Putamen (tissue), 1 donor: Measurements from ENCODE around the gene OR9Q2.
"Not testable (repeated sequence)": the region's sequence is repeated elsewhere in the genome, so short reads cannot be mapped to it uniquely, and the experiment has no call there.

ENCODE experiments used
- DNase-seq: peaks from one replicate; pipeline ENCODE4 v3.0.0-alpha.2; 2016; ENCODE audit warnings: low spot score

OR9Q2 gene, protein sequence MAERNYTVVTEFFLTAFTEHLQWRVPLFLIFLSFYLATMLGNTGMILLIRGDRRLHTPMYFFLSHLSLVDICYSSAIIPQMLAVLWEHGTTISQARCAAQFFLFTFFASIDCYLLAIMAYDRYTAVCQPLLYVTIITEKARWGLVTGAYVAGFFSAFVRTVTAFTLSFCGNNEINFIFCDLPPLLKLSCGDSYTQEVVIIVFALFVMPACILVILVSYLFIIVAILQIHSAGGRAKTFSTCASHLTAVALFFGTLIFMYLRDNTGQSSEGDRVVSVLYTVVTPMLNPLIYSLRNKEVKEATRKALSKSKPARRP

DNA sequence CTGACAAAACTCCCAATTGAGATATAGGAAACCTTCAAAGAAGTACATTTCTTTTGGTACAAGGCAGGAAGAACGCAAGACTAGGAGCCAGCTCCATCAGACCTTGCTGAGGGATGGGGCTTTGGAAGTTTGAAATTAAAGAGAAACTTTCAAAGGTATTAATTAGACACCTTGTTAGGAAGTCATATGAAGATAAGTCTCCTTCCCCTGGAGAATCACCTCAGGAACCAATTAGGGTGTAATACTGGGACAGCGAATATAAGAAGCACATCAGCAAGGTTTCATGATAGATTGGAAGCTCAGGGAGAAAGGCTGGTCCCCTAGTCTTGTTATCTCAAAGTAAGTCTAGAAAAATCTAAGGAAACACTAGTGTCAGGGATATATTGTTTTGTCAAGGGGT is at the start of gene OR9Q2:
TSS of gene OR9Q2 (plus strand) at position 301 of the 400 bp plus-strand sequence. CDS start 1,421 bp downstream, outside the sequence.
- no peak for DNase-seq

DNA sequence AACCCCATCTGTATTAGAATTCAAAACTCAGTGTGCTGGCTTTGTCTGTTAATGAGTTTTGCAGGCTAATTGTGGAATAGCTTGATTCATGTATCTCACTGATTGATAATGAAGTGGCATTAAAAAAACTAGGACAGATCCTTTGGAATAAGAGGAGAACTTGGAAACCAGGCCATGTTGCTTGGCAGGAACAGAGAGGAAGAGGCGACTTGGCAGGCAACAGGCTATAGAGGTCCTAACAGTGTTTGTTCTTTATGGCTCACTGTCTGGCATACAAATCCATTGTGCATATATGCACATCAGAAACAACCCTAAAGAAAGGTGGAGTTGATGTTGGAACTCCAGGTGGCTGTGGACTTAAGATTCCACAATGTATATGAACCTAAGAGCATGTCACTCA is 46.1 kb upstream of the OR9Q2 start:
- DNase-seq: no peak

DNA sequence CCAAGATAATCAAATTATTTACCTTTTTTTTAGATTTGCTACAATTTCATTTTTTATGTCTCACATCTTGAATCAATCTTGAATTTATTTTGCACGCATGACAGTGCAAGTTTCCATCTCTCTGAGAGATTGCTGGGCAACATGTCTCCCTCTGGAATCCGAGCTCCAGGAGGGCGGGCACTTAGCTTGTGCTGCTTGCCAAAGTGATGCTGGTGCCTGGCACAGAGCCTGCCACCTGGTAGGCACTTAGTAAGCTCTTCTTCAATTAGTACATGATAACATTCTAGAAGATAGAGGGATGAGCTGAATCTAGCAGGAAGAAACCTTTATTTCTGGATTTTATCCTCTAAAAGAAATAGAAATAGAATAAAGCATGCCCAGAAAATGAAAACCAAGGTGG is 36.1 kb upstream of the OR9Q2 start:
- DNase-seq: no peak

DNA sequence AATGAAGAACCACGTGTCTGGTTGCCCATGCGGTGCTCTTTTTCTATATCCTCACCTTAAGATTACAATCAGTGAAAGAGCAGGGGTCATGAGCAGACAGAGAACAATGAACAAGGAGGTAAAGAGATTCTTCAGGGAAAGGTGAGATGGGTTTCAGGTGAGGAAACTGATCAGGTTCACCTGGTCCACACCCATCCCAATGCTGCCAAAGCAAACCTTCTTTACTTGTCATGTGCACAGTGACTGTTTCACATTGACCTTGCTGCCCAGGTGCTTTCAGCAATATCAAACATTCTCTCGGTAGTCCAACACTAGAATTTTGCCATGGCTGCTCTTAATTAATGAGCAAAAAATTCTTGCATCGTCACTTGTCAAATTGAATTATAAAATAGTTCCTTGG is 24.5 kb upstream of the OR9Q2 start:
- DNase-seq: no peak

DNA sequence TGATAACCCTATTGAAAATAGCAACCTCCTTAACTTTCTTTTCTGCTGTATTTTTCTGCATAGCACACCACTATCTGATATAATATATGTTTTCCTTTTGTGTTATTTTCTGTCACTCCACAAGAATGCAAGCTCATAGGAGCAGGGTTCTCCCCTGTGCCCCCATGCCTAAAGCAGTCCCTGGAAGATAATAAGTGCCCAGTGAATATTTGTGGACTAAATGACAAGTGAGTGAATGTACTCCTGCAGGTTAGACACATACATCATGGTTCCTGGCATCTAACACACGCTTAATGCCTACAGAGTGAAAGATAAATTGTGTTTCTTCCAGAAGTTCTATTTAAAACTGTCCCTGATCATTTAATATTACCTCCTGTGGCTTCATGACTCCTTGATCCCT is 23.9 kb upstream of the OR9Q2 start:
- DNase-seq: no peak

DNA sequence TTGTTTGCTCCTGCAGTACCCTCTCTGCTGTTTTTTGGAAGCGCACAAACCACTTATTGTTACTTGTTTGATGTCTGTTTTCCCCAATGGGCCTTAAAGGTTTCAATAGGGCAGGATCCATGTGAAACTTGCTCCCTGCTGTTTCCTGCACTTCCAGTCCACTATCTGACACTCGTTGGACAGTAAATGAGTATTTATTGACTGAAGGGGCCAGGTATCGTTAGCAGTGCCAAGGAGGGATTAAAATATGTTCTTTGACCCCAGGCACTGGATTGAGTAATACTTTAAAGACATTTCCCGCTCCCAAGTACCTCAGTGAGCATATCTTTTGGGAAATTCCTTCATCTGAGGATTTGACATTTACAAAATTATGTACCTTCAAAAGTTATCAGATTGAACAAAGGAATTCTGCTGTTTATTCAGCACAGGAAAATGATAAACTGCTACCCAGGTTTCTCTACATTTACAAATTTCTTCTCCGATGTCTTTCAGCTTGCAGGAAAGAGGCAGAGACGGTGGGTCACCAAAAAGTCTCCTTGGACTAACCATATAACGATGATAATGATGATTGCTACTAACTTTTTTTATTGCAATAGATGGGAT is 23.3 kb upstream of the OR9Q2 start:
- no peak for DNase-seq

DNA sequence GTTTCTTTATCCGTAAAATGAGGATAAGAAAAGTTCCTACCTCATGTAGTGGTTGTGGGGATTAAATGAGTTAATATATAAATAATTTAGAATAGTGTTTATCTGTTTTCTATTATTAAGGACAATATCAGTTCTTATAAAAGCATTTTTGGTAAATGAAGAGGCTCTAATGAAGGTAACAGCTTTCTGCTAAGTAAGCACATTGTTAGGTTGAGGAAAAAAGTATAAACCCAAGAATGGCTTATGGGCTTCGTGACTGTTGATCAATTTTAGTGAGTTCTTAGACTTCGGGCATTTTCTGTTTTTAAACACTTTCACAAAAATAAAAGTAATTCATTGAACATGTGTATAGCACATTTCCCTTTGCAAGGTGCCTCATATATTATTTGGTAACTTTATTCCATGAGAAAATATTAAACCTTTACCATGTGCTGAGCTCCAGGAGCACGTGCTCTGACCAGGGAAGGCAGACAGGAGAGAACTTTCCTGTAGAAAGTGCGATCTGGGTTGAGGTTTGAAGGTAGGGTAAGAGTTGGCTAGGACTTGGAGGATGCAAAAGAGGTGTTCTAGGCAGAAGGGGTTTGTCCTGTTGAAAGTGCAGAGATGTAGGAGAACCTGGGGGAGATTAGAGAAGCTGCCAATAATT is 11.3 kb upstream of the OR9Q2 start:
- no peak for DNase-seq

DNA sequence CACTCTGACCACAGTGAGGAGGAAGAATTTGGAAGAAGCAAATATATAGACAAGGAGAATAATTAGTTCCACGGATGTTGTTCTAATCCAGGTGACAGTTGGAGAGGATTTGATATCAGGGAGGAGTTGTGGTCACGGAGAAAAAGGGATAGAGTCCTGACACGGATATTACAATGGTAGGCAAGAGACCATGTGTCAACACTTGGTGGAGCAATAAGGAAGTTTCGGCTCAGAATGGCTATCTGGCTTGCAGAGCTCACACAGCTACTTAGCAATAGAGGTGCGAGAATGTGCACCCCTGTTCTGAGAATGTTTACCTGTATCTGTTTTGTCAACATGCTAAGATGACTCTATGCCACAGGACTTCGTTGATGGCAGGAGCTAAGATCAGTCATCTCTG is 10.4 kb upstream of the OR9Q2 start:
- DNase-seq: no peak

DNA sequence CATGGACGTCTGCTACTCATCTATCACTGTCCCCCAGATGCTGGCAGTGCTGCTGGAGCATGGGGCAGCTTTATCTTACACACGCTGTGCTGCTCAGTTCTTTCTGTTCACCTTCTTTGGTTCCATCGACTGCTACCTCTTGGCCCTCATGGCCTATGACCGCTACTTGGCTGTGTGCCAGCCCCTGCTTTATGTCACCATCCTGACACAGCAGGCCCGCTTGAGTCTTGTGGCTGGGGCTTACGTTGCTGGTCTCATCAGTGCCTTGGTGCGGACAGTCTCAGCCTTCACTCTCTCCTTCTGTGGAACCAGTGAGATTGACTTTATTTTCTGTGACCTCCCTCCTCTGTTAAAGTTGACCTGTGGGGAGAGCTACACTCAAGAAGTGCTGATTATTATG is 9.2 kb upstream of the OR9Q2 start:
- DNase-seq: no peak

DNA sequence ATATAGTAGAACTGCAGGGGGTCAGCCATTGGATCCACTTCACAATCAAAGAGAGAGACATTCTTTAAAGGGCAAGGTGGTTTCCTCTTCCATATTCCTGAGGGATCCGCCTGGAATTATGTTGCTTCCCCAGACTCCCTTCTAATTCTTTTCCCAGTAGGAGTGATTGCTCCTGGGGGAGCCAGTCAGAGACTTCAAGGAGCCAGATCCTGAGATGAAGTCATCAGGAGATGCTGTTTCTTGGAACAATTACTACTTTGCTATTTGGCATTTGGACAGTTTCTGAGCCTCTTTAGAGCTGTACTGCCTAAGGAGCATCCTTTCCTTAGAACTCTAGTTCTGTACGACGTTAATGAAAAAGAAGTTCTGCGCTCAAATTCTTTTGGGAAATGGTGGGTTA is 1.9 kb upstream of the OR9Q2 start:
- no peak for DNase-seq

DNA sequence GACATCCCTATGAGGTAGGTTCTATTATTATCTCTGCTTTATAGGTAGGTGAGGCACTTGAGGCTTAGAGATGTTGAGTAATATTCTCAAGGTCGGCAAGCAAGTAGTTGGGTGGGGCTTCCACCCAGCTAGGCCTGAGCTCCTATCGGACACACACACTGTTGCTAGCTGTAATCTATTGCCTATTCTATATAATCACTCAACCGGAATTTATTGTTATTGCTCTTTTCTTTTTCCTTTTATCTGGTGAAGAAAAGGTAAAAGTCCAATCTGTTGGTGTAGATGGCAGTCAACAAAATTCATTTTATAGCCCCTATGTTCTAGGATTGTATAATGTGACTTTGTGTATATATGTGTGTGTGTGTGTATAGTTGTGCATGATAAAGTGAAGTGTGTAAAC is 3.4 kb downstream of the OR9Q2 start:
- no peak for DNase-seq

DNA sequence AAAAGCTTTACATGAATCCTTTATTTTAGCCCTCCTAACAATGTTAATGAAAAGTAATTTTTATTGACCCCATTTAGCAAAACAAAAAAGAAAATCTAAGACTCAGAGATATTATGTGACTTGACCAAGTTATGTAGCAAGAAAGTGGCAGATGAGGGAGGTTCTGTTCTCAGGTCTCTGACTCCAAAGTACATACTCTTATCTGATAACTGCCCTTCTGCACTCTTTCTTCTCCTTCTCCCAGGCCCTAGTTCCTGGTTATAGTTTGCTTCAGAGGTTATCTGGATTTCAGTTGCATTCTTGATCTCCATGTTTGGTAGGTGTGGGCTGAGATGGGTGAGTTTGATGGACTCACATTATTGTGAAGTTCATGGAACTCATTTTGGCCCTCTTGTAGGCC is 4.5 kb downstream of the OR9Q2 start:
- no peak for DNase-seq

DNA sequence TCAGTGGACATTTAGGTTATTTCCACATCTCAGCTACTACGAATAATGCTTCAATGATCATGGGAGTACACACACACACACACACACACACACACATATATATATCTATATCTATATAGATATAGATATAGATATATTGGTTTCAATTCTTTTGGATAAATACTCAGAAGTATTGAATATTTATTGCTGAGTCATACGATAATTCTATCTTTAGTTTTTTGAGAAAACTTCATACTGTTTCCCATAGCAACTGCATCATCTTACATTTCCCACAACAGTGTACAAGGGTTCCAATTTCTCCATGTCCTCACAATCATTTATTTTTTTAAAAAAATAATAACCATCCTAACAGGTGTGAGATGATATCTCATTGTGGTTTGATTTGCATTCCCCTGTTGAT is 7.1 kb downstream of the OR9Q2 start:
- DNase-seq: no peak

DNA sequence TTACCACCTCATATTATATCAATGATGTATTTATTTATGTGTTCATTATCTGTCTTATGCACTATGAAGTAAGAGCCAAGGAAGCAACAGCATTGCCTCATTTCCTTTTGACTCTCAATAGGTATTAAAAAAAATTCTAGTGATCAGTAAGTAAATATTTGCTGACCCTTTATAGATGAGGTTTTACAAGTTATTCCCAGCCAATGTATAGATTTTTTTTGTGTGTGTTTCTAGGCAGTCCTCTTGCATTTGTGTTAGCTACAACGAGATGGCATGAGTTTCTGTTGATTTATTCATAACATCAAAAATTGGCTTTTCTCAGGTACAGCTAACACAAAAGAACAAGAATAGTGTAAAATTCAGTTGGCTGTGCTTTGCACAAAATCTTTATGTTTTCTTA is 10.4 kb downstream of the OR9Q2 start:
- no peak for DNase-seq

DNA sequence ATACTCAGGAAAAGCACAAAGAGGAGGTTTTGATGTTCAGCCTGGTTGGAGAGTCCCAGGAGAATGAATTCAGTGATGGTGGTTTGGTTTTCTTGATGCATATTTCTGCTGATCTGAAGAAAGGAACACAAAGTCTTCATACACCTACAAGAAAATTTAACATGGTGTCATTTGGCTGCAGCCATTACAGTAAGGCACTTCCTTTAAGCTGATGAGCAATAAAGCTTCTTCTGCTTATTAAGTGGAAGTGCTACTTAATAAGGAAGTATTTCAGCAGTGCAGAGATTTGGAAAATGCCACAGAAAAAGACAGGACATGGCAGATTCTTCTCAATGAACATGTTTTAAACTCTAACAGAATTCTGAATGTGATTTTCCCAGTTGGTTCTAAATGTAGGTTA is 15.2 kb downstream of the OR9Q2 start, which contains the start of gene OR1S2:
TSS of gene OR1S2 (minus strand) at position 101 of the 400 bp plus-strand sequence. CDS start at position 101, 0 bp downstream.
- DNase-seq: no peak

DNA sequence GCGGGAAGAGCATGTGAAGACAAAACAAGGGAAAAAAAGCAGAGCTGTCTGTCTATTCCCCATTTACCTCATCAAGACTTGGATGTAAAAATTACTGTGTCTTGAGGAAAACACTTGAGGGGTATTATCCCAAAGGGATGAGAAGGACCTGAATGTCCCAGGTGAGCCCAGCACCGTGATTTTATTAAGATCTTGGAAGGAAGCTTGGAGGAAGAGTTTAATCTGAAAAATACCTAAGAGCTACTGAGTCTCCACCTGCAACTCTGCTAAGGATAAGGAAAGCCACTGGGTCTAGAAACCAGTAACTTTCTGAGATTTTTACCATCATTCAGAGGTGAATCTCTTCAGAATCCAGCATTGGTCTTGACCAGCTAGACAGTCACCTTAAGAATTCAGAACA is 23.6 kb downstream of the OR9Q2 start, which contains the start of gene OR1S1:
TSS of gene OR1S1 (plus strand) at position 301 of the 400 bp plus-strand sequence.
- not testable (repeated sequence) for DNase-seq

DNA sequence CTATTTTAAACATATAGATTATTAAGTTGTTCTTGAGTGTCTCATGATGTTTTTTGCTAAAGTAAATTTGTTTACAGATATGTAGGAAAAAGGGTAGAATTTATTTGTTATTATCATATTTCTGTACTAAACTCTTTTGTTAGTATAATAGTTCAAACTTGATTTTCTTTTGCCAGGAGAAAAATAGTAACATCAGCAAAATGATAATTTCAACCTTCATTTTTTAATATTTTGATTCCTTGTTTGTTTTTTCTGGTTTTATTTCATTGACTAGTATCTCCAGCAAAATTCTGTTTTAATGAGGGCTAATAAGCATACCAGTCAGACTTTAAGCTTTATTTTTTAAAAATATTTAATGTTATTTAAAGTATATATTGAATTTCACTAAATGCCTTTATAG is 27.6 kb downstream of the OR9Q2 start:
- DNase-seq: no peak

DNA sequence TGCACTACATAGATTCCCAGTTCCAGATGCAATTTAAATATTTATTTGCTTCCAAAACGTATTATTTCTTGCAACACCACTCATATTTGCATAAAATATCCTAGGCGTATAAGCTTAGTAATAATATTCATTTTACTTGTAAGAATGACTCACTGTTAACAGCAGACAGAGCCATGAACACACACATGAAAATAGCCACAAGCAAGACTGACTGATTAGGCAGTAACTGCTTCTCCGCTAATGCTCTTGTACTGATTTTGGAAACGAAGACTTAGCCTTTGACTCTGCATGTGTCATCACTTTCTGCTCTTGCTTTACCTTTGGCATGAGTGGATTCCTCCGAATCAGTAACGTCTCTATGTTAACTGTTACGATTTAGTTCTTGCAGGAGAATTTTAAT is 33.9 kb downstream of the OR9Q2 start:
- no peak for DNase-seq

DNA sequence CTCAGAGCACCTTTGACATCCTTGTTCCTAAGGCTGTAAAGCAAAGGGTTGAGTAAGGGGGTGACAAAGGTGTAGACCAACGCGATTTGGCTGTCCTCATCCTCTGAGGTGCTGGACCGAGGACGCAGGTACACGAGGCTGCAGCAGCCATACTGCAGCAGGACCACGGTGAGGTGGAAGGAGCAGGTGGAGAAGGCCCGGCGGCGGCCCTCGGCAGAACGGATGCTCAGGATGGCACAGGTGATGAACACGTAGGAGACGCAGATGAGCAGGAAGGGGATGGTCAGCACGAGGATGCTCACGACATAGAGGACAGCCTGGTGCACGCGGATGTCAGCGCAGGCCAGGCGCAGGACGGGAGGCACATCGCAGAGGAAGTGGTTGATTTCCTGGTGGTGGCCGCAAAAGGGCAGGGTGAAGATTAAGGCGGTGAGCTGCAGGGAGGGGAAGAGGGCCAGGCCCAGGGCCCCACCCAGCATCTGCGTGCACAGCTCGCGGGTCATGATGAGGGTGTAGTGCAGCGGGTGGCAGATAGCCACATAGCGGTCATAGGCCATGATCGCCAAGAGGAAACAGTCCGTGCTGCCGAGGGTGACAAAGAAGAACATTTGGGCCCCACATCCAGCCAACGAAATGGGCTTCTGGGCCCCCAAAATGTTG is 39.2 kb downstream of the OR9Q2 start:
- no peak for DNase-seq
